ENCODE measurements around the gene BEST4.
"Not testable (repeated sequence)": the region's sequence is repeated elsewhere in the genome, so short reads cannot be mapped to it uniquely, and the experiment has no call there.

Gene BEST4

DNA sequence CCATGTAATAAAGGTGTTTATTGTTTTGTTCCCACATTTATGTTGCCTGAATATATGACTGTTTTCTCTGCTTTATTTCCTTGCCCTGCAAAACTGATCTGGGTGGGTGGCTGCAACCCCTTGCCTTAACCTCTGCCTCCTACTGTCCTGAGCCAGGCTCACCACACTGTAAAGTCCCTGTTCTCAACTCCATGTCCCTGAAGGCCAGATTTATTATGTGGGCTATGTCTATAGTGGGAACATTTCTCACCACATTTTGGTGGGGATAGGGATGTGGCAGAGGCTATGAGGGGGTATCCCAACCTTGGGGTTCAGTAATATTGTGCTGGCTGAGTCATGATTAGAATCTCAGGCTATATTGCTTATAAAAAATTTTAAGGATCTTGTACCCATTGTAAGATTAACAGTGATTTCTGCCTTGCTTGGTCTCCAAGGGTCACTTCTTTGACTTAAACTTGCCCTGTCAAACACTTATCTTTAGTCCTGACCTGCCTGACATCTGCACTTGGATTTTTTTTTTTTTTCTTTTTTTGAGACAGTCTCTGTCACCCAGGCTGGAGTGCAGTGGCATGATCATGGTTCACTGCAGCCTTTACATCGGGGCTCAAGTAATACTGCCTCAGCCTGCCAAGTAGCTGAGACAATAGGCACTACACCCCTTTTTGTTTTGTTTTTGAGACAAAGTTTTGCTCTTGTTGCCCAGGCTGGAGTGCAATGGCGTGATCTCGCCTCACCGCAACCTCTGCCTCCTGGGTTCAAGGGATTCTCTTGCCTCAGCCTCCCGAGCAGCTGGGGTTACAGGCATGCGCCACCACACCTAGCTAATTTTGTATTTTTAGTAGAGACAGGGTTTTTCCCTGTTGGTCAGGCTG lies 9.0 kb downstream of the BEST4 start:
- in situ Hi-C loops (cut with MboI; ENCODE audit: low sequenced_read_pairs): no loop called here

DNA sequence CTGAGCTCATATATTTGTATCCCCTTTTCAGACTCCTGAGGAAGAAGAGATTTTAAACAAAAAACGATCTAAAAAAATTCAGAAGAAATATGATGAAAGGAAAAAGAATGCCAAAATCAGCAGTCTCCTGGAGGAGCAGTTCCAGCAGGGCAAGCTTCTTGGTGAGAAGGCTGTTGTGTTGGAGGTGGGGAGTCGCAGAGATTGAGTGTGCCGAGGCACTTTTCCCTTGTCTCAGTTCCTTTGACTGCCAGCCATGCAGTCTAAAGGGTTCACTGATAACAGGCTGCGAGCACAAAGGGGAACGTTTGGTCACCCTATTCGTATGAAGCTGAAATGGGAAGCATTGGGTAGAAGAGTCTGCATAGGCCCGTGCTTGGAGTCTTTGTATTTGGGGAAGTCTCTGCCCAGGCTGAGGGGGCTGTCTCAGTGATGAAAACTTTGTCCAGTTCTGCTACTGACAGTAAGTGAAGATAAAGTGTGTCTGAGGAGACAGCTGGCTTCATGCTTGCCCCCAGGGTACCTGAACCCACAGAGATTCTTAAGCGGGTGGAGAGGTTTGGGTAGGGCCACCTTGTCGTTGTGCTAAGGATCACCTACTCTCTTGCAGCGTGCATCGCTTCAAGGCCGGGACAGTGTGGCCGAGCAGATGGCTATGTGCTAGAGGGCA lies 9.9 kb downstream of the BEST4 start:
- in situ Hi-C loops (cut with MboI; ENCODE audit: low sequenced_read_pairs): no loop called here

DNA sequence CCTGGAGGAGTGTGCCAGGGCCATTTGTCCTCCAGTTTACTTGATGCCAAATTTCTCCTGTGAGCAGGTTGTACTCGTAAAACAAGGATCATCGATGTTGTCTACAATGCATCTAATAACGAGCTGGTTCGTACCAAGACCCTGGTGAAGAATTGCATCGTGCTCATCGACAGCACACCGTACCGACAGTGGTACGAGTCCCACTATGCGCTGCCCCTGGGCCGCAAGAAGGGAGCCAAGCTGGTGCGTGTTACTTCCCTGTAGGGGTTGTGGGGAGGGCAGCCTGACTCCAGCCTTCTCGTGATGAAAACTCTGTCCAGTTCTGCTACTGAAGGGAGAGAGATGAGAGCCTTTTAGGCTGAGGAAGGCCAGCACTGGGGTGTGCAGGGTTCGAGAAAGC lies 10.4 kb downstream of the BEST4 start:
- in situ Hi-C loops (cut with MboI; ENCODE audit: low sequenced_read_pairs): no loop called here

DNA sequence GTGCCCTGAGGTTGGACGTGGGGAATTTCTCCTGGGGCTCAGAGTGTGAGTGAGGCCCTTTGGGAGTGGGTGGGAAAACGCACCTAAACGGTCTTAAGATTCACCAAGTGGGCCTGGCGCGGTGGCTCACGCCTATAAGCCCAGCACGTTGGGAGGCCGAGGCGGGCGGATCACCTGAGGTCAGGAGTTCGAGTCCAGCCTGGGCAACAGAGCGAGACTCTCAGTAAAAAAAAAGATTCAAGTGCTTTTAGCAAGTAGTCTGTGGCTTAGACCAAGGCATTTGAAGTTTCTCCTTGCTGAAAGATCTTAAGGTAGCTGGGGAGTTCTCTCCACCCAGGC lies 11.3 kb downstream of the BEST4 start:
- in situ Hi-C loops (cut with MboI; ENCODE audit: low sequenced_read_pairs): no loop called here

DNA sequence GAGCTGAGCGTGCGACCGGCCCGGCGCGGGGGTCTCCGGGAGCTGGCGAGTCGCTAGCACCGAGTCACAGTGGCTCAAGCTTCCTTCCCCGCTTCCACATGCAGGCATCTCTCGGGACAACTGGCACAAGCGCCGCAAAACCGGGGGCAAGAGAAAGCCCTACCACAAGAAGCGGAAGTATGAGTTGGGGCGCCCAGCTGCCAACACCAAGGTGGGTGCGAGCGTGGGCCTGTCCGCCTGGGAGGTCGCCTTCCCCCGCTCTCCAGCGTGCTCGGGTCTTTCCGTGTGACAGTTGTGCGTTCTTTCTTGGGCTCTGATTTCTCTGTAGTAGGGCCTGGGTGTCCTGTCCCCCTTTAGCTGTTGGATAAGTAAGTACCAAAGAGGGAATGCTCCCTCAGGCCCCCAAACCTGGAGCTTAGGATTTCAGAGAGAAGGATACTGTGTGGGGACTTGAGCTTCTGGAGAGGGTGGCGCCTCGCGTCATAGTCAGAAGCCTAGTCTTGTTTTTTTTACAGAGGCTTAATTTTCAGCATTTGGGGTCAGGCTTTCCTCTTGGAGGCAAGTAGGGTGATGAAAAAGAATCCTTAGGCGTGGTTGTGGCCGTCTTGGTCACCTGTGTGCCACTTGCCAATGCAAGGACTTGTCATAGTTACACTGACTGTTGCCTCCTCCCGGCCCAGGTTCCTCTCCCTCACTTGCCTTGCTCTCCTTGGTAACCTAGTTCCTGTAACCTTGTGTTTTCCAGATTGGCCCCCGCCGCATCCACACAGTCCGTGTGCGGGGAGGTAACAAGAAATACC lies 11.8 kb downstream of the BEST4 start:
- in situ Hi-C loops (cut with MboI; ENCODE audit: low sequenced_read_pairs): no loop called here

DNA sequence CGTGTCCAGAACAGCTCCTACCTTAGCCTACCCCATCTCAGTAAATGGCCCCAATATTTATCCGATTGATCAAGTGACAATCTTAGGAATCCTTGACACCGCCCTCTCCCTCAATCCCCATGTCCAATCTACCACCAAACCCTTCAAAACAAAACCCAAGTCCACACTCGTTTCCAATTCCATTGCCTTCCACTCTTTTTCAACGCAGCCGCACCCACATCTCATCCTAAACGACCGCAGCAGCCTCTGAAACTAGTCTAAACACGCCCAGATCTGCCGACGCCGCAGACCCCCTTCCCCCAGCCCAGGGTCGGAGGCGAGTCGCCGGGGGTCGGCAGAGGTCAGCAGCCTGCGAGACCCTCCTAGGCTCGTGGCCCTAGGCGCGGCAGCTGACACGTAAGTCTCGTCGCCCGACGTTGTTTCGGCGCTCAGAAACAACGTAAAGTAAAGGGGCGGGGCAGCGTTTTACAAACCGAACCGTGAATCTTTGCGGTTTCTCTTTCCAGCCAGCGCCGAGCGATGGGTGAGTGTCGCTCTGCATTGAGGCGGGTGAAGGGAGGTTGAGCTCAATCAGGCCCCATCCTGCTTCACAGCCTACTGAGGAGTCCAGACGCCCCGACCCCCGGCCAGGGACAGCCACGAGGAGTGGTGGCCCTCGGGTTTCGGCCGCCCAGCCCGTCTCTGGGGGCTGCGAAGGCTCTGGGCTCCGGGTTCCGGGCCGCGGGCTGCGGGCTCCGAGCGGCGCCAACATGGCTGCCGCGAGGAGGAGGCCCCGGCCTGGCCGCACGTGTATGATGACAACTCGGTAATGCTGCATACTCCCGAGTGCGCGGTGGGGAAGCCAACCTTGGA lies 12.7 kb downstream of the BEST4 start, which contains the start of gene RPS8:
Gene RPS8, plus strand, starts transcription at position 463 of the 852 bp plus-strand sequence. Its CDS starts 57 bp downstream, at position 520.
- in situ Hi-C loops (cut with MboI; ENCODE audit: low sequenced_read_pairs): no loop called here

DNA sequence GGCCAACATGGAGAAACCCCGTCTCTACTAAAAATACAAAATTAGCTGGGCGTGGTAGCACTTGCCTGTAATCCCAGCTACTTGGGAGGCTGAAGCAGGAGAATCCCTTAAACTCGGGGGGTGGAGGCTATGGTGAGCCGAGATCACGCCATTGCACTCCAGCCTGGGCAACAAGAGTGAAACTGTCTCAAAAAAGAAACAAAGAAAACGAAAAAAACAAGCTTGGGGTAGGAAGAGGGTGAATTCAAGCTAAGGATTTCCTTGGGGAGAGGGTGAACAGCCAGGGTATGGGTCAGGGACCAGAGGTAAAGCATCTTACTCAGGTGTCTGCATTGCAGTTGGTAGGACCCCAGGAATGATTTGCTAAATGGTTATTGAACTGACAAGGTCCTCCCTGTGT lies 21.5 kb downstream of the BEST4 start:
- in situ Hi-C loops (cut with MboI; ENCODE audit: low sequenced_read_pairs): not testable (repeated sequence)

DNA sequence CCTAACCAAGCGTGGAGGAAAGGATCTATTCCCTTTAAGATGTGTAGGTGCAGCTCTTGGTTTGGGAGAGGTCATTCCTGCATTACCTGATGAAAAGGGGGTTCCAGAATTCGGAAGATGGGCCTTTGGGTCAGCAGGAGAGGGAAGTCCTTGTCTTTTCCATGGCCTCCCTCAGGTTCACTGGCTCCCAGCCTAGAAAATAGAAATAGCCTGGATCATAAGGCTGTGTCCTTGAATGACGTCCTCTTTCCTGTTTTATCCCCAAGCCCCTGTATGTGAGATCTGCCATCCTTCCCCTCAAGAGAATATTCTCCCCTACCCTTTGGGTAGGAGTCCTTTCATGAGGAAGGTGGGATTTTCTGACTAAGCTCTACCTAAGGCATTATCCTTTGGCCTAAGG lies 27.1 kb downstream of the BEST4 start:
- in situ Hi-C loops (cut with MboI; ENCODE audit: low sequenced_read_pairs): no loop called here

DNA sequence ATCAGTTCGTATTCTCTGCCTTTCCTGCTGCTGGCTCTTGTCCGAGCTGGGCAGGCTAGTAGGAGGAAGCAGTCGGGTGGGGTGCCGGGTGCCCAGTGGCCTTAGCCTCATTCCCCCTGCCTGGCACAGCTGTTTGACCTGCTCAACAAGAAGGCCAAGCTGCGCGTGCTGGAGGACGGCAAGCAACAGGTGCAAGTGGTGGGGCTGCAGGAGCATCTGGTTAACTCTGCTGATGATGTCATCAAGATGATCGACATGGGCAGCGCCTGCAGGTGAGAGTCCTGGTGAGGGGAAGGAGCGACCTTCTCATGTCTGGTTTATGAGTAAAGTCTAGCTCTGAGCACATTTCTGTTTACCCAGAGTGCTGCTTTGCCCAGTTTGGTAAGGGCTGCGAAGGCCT lies 28.9 kb downstream of the BEST4 start:
- in situ Hi-C loops (cut with MboI; ENCODE audit: low sequenced_read_pairs): no loop called here

DNA sequence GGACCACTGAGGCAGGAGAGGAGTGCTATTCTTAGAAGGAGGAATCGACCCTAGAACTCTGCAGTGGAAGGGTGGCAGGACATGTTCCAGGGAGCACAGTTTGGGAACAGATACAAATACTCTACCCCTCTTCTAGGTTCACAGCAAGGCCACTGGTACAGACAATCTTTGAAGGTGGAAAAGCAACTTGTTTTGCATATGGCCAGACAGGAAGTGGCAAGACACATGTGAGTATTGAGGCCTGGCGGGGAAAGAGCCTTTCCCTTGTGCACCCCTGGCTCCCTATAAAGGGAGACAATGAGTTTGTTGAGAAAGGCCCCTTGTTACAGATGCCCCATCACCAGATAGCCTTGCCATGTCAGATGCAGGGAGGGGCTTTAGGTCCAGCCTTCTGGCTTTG lies 30.6 kb downstream of the BEST4 start:
- in situ Hi-C loops (cut with MboI; ENCODE audit: low sequenced_read_pairs): no loop called here

DNA sequence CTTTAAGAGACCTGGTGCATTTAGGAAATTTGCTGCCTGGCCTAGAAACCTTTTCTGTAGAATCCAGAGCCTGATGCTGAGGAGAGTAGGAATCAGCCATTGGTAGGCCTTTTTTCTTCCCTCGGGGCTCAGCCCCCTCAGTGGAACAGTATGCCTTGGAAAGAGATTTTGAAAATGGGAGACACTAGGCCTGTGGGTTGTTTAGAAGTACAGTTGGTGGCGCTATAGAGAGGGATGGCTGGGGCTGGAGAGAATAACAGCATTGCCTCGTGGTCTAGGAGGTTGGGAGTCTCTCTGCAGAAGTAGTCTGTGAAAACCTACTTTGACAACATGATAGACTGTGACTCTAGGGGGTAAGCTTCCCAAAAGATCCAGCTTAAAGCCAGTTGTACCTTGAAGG lies 40.1 kb downstream of the BEST4 start:
- in situ Hi-C loops (cut with MboI; ENCODE audit: low sequenced_read_pairs): no loop called here

DNA sequence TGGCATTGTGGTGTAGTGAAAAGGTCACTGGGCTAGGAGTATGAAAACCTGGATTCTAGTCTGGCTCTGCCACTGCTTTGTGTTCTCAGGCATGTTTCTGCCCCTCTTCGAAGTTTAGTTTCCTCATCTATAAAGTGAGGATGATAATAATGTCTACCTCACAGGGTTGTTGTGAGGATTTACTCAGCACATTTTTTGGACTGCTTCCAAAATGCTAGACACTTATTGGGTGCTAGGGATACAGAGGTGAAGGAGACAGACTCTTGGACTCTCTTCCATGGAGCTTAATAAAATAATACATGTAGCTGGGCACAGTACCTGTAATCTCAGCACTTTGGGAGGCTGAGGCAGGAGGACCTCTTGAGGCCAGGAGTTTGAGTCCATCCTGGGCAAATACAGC lies 44.8 kb downstream of the BEST4 start:
- in situ Hi-C loops (cut with MboI; ENCODE audit: low sequenced_read_pairs): no loop called here

DNA sequence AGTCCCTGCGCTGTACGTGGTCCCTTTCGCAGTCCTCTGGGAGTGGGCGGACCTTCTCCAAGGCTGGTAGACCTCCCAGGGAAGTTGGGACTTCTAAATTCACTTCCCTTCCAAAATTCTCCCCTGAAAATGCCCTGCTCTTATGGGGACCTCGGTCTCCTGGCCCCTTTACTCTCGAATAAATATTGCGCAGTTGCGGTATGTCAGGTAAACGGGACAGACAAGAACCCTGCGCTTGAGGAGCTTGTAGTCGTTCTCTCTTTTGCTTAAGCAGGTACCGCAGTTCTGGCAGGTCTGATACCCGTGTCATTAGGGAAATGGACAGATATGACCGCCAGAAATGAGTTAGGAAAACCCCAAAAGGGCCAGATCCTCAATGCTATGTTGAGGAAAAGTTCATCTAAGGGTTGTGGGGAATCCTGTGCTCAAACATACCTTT lies 47.8 kb downstream of the BEST4 start:
- in situ Hi-C loops (cut with MboI; ENCODE audit: low sequenced_read_pairs): no loop called here

DNA sequence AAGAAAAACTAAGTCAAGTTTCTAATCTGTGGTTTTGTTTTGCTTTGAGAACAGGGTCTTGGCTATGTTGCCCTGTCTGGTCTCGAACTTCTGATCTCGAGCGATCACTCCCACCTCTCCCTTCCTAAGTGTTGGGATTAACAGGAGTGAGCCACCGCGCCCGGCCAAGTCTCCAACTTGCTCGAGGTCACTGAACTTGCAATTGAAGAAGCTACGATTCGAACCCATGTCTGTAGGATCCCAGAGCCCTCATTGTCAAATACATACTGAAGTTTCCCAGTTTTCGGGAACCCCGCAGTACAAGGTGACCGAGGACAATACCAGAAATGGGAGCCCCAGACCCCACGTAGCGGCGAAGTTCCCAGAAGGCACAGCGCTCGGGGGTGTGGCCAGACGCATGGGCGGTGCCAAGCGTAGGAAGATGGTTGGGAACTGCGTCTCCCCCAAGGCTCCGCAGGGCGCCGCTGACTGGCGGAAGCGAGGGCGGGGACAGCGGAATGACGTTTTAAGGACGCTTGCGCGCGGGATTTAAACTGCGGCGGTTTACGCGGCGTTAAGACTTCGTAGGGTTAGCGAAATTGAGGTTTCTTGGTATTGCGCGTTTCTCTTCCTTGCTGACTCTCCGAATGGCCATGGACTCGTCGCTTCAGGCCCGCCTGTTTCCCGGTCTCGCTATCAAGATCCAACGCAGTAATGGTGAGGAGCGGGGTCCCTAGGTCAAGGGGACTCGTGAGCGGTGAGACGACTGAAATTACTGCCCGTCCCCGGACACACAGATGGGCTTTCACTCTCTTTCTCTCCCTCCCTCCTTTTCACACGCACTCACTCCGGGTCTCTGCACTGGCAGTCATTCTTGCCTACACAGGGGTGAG lies 48.4 kb downstream of the BEST4 start, which contains the start of gene KIF2C:
Gene KIF2C, plus strand, starts transcription at position 531 of the 872 bp plus-strand sequence. Its CDS starts 96 bp downstream, at position 627.
- in situ Hi-C loops (cut with MboI; ENCODE audit: low sequenced_read_pairs): no loop called here

DNA sequence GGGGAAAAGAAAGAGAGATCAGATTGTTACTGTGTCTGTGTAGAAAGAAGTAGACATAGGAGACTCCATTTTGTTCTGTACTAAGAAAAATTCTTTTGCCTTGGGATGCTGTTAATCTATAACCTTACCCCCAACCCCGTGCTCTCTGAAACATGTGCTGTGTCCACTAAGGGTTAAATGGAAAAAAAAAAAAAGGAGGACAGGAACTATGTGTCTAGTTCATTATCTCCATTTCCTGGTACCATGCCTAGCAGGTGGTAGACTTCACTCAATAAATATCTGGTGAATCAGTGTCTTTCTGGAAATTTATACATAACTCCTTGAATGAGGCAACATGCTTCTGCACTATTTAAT lies 49.0 kb downstream of the BEST4 start:
- in situ Hi-C loops (cut with MboI; ENCODE audit: low sequenced_read_pairs): not testable (repeated sequence)

DNA sequence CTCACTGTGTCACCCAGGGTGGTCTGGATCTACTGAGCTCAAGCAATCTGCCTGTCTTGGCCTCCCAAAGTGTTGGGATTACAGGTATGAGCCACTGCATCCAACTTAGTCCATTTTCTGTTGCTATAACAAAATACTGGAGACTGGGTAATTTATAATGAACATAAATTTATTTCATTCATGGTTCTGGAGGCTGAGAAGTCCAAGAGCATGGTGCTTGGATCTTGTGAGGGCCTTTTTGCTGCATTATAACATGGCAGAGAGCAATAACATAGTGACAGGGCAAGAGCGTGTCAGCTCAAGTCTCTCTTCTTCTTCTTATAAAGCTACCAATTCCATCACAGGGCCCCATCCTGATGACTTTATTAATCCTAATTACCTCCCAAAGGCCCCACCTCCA lies 52.0 kb downstream of the BEST4 start:
- in situ Hi-C loops (cut with MboI; ENCODE audit: low sequenced_read_pairs): no loop called here

DNA sequence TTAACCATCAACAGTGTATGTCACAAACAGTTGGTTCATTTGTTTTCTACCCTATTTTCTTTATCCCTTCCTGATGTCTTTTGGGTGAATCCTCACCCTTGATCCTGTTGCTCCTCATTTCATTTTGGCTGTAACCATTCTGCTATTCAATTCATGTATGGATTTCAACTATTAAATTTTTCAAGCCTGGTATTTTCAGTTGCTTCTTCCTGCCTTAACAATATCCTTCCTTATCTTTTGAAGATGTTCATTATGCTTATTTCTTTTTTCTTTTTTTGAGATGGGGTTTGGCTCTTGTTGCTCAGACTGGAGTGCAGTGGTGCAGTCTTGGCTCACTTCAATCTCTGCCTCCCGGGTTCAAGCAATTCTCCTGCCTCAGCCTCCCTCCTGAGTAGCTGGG lies 54.2 kb downstream of the BEST4 start:
- in situ Hi-C loops (cut with MboI; ENCODE audit: low sequenced_read_pairs): no loop called here
